Progenitor cell of endocrine pancreas (in vitro differentiated cells): Measurements from ENCODE around the gene CROCC2. TPM values are rescaled to one million over a fixed set of nuclear protein-coding genes. Genes with fewer than 3 reads are reported as not detected.

Experiments
- DNase-seq: peaks from one replicate; pipeline ENCODE4 v3.0.0; 2021; ENCODE audit warnings: low spot score; ENCODE audit not compliant: unreplicated experiment
- H3K27ac Mint-ChIP-seq: 2 replicates; pipeline ENCODE4 v1.8.0; 2021; ENCODE audit warnings: mild to moderate bottlenecking, moderate library complexity, mixed read lengths
- H3K27me3 Mint-ChIP-seq: 2 replicates; pipeline ENCODE4 v1.8.0; 2021; ENCODE audit warnings: mixed read lengths
- H3K36me3 Mint-ChIP-seq: 2 replicates; pipeline ENCODE4 v1.8.0; 2022; ENCODE audit warnings: mixed read lengths; ENCODE audit not compliant: insufficient read depth
- H3K4me1 Mint-ChIP-seq: 2 replicates; pipeline ENCODE4 v1.8.0; 2021; ENCODE audit warnings: low read depth, mixed read lengths
- H3K4me3 Mint-ChIP-seq: 2 replicates; pipeline ENCODE4 v1.8.0; 2021; ENCODE audit warnings: low read depth, mild to moderate bottlenecking, moderate library complexity, mixed read lengths
- H3K9me3 Mint-ChIP-seq: 2 replicates; pipeline ENCODE4 v1.8.0; 2021; ENCODE audit warnings: low read depth, mixed read lengths
- total RNA-seq: library from RNA; stranded (reverse); gene quantifications from 2 replicates; pipeline ENCODE4 v1.2.1, GENCODE V29; 2021
- TF ChIP-seq, protein P1 (sequence below): fragments of 200-600 bp; sonication (generic); IDR thresholded peaks from one replicate; pipeline ENCODE4 v1.5.0; 2021; ENCODE audit warnings: antibody characterized with exemption, mild to moderate bottlenecking; ENCODE audit not compliant: unreplicated experiment

CROCC2 gene
- total RNA-seq, 1 donor from 2014 or later = 0.36 TPM

DNA sequence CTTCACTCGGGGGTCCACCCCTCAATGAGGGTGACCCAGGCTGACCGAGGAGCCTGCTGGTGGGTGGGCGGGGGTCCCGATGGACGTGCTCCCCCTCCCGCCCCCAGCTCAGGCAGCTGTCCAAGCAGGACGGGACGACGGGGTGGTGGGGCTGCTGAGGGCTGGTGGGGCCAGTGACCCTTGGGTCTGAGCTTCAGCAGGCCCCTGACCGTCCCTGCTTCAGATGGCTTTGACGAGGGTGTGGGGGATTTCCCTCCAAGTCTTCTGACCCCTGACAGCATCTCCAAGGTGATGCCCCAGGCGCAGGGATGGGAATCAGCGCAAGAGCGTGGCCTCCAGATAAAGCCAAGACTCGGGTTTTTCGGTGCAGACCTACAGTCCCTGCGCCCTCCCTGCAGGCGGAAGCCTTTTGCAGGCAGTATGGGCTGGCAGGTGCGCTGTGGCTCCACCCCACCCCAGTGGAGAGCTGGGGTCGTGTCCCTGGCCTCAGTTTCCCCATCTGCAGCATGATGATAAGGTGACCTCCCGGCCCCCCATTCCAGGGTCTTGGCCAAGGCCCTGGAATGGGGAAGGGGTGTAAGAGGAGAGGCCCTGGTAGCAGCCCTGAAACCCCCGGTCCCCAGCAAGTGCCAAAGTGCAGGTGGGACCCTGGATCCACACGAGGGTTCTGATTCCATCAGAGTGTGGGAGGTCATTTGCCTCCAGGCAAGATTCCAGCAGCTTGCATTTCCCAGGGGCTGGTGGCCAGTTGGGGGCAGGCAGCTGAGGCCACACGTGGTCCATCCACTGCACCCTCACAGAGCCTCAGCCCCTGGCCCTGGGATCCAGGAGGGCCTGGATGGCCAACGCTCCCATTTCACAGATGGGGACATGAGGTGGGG, 8.7 kb downstream of the CROCC2 start:
- no peak for DNase-seq
- Mint-ChIP-seq H3K4me1 (no peaks in the 10 kb centered on the region), H3K4me3 (no peak overlapping the region), H3K27ac (no peak overlapping the region), H3K9me3 (no peaks in the 10 kb centered on the region), H3K36me3 (no peaks in the 10 kb centered on the region), H3K27me3 (peaks cover 21% of the 10 kb centered on the region)
- TF ChIP-seq, protein P1, sequence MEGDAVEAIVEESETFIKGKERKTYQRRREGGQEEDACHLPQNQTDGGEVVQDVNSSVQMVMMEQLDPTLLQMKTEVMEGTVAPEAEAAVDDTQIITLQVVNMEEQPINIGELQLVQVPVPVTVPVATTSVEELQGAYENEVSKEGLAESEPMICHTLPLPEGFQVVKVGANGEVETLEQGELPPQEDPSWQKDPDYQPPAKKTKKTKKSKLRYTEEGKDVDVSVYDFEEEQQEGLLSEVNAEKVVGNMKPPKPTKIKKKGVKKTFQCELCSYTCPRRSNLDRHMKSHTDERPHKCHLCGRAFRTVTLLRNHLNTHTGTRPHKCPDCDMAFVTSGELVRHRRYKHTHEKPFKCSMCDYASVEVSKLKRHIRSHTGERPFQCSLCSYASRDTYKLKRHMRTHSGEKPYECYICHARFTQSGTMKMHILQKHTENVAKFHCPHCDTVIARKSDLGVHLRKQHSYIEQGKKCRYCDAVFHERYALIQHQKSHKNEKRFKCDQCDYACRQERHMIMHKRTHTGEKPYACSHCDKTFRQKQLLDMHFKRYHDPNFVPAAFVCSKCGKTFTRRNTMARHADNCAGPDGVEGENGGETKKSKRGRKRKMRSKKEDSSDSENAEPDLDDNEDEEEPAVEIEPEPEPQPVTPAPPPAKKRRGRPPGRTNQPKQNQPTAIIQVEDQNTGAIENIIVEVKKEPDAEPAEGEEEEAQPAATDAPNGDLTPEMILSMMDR = no peak

DNA sequence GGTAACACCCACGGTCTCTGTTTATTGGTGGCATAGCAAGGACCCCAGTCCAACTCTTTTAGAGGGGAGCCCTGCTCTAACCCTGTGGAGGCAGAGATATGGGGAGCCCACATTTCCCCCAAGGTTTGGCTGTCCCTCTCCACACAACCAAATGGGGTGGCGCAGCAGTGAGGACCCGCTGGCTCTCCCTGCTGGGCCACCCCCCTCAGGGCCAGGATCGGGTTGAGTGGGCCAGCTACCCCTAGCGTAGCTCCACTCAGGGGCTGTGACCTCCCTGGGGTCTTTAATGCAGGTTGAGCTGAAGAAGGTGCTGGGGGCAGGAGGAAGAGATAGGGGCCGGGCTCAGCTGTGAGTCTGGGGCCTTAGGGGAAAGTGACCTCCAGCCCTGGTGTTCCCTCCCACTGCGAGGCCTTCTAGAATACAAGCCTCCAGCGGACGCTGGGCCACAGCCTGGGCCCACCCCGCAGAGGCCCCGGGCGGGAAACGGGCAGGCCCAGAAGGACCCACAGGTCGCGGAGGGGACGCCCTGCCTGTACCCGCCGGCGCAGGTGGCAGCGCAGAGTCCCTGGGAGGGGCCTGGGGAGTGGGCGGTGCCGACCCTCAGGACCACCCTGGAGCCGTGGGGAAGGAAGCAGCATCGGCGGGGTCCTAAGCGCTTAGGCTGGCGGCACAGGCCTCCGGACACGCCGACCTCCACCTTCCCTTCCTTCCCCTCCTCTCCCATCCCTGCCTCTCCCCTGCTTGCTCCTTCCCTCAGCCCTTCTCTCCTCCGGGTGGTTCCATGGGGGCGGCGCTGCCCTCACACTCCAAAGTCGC, 9.6 kb downstream of the CROCC2 start:
- no peaks in the 10 kb centered on the region for H3K36me3 Mint-ChIP-seq
- no peak overlapping the region for H3K27ac Mint-ChIP-seq
- peaks cover 16% of the 10 kb centered on the region for H3K27me3 Mint-ChIP-seq
- TF ChIP-seq, protein P1 = no peak
- no peak overlapping the region for H3K4me3 Mint-ChIP-seq
- no peaks in the 10 kb centered on the region for H3K4me1 Mint-ChIP-seq
- H3K9me3 Mint-ChIP-seq = no peaks in the 10 kb centered on the region
- DNase-seq = no peak

DNA sequence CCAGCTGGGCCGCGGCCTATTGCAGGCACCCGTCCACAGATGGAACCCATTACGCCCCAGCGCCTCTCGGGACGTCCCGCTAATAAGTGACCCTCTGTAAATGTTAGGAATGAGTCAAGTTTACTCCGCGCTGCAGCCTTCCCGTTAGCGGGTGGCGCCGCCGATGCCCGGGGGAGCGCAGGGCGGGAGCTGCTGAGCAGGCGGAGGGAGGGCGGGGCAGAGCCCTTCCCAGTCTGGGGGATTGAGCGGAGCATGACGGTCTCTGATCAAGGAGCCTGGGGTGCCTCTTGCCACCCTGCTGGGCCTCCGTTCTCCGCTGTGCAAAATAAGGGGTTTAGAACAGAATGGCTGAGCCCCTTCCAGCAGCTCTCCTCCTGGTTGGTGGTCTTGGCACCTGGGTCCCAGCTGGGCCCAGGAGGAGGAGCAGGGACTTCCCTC, 10.5 kb downstream of the CROCC2 start:
- Mint-ChIP-seq H3K27ac (no peak overlapping the region), H3K4me3 (no peak overlapping the region), H3K4me1 (no peaks in the 10 kb centered on the region), H3K27me3 (peaks cover 15% of the 10 kb centered on the region), H3K36me3 (no peaks in the 10 kb centered on the region), H3K9me3 (no peaks in the 10 kb centered on the region)
- no peak for DNase-seq
- TF ChIP-seq, protein P1 = no peak

DNA sequence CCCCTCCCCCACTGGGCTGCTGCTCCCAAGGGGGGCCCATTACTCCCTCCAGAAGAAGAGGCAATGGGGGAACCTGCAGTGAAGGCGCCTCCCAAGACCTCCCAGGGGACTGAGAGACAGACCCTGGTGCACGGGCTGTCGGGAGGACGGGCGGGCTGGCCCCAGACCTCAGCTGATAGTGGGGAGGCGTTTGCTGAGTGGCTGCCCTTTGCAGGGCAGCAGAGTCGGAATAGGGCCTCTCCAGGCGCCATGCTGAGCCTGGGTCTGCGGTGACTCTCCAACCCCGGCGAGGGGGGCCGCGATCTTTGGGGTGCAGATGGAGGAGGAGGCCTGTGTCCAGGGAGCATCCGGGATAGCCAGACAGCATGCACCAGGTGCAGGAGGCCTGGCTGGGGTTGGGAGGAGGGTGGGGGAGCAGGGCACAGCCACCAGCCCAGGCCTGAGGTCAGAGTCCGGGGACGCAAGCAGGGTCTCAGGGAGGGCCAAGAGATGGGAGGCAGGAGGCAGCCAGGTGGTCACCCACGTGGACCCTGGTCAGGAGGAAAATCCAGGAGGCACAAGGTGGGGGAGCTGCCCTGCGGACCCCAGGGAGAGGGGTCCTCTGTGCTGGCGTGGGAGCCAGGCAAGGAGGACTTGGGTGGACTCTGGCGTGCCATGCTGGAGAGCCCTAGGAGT, 11.0 kb downstream of the CROCC2 start:
- H3K9me3 Mint-ChIP-seq = no peaks in the 10 kb centered on the region
- H3K4me1 Mint-ChIP-seq = no peaks in the 10 kb centered on the region
- TF ChIP-seq, protein P1 = no peak
- H3K27me3 Mint-ChIP-seq = peaks cover 12% of the 10 kb centered on the region
- H3K27ac Mint-ChIP-seq = no peak overlapping the region
- no peak for DNase-seq
- no peaks in the 10 kb centered on the region for H3K36me3 Mint-ChIP-seq
- H3K4me3 Mint-ChIP-seq = no peak overlapping the region
